HG02763 (cell line): ENCODE data around the gene DGAT2.
A peak's percentile ranks its signal among the peaks of the same experiment; 100 is the strongest.

Experiments used
- ATAC-seq: cut with Tn5 transposase; IDR thresholded peaks from one replicate; pipeline ENCODE4 v1.9.1; 2021; ENCODE audit warnings: mild to moderate bottlenecking, moderate library complexity; ENCODE audit not compliant: unreplicated experiment

Gene DGAT2

GRCh38 chr11:75777461-75778110 lies 9.0 kb downstream of the DGAT2 start:
- no peak for ATAC-seq

GRCh38 chr11:75778962-75779361 lies 10.4 kb downstream of the DGAT2 start:
- no peak for ATAC-seq

GRCh38 chr11:75779960-75780359 lies 11.4 kb downstream of the DGAT2 start:
- no peak for ATAC-seq

DNA sequence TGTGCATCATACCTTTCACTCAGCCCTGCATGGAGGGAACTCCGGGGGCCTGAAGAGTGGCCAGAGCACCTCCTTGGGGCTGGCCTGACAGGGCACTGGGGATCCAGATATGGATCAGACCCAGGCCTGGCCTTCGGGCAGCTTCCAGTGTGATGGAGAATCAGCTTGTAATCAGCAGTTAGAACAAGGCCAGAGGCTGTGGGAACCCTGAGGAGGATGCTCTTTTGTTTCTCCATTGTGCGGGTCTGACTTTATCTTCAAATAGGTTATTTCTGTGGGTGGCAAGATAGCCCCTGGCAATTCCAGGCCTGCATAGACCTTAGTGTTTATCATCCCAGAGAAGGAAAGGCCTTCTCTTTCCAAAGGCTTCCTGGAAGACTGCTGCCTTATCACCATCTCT lies 12.3 kb downstream of the DGAT2 start:
- no peak for ATAC-seq

- no peak for ATAC-seq
Measured at GRCh38 chr11:75781296-75781695, 12.7 kb downstream of the DGAT2 start.

DNA sequence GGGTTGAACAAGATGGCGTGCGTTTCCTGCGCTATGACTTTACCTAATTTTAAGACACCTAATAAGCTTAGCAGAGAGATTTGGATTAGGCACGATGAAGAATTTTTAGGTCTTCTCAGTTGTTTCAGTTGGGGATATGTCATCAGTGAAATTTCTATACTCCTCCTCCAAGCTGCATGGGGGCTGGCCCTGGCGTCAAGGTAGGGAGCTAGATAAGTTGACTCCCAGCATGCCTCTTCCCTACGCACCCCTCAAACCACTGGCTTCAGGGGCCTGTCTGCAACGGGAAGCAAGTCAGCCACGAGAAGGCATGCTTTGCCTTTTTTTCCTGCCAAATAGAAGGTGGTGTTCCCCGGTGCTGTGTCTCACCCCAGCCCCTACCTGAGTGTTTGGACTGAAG lies 13.3 kb downstream of the DGAT2 start:
- no peak for ATAC-seq

- no peak for ATAC-seq
Measured at GRCh38 chr11:75782540-75783263, 14.1 kb downstream of the DGAT2 start.

GRCh38 chr11:75783416-75784084 lies 15.0 kb downstream of the DGAT2 start:
- no peak for ATAC-seq

DNA sequence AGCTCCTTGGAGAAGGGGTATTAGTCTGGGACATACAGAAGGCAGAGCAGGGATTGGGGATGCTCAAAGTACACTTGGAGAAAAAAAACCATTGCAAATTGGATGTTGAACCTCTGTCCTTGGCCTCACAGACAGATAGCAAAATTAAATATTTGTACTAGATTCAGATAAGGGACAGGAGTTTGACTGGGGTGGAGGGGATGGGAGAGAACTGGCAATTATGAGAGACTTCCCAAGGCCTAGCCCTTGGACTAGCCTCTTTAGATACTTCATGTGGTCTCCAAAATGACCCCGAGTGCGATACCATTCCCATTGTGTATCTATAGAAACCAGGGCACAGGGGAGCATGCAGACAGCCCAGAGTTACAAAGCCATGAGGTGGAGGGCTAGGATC lies 15.5 kb downstream of the DGAT2 start:
- ATAC-seq = no peak

DNA sequence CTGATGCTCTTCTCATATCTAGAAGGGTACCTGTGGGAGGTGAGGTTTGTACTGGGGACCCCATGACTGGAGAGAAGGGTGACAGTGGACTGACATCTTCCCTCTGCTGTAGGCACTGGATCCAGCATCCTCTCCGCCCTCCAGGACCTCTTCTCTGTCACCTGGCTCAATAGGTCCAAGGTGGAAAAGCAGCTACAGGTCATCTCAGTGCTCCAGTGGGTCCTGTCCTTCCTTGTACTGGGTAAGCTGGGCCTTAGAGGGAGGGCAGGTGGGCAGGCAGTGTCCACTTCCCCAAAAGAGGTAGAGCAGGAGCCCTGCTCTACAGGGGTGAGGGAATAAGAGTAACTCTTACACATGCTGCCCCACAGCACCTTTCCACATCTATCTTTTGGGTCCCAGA lies 15.9 kb downstream of the DGAT2 start:
- no peak for ATAC-seq

DNA sequence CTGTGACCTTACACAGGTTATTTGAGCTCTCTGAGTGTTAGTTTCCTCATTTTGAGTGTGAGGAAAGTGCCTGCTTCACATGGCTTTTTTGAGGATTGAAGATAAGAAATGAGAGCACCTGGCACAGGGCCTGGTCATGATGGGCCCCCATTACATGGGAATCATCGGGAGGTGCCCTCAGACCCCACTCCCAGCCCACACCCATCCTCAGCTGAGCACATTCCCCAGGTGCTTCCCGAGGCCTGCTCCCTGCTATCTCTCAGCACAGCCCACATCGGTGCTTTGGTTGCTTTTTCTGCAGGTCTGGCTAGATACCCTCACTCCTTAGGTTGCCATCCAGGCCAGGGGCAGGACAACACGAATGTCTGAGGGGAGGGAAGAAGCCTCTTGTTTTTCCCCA lies 16.6 kb downstream of the DGAT2 start:
- no peak for ATAC-seq

GRCh38 chr11:75786101-75786736 lies 17.6 kb downstream of the DGAT2 start:
- peak; percentile 55 for ATAC-seq

GRCh38 chr11:75789521-75789920 lies 20.9 kb downstream of the DGAT2 start:
- no peak for ATAC-seq

GRCh38 chr11:75790986-75791385 lies 22.4 kb downstream of the DGAT2 start:
- ATAC-seq = no peak

DNA sequence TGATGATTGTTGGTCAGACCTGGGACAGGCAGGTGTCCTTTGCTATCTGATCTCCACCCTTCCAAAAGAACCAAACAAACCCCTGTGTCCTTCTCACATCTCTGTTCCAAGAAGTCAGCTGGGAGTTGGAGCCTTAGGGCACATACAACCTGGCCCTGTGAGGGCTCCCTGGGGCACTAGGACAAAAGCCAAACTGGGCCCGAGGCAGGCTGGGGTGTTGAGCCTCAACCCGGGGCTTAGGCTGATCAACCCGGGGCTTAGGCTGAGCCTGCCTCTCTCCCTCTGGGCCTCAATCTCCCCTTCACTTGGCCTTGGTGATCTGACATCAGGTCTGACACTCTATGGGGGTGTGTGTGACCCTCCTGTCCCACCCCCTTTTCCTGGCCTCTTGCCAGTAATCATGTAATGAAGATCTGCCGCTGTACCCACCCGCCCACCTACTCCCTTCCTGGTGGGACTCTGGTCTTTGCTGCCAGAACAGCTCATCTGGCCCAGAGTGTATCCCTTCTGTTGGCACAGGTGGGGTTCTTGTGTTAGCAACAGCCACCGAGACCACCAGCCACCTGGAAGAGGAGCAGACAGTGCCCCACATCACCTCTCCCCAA lies 23.7 kb downstream of the DGAT2 start:
- ATAC-seq = no peak

- ATAC-seq = no peak
Measured at GRCh38 chr11:75792997-75793800, 24.6 kb downstream of the DGAT2 start.

- no peak for ATAC-seq
Measured at GRCh38 chr11:75793966-75794365, 25.4 kb downstream of the DGAT2 start.

- no peak for ATAC-seq
Measured at GRCh38 chr11:75795276-75796090, 26.9 kb downstream of the DGAT2 start.

DNA sequence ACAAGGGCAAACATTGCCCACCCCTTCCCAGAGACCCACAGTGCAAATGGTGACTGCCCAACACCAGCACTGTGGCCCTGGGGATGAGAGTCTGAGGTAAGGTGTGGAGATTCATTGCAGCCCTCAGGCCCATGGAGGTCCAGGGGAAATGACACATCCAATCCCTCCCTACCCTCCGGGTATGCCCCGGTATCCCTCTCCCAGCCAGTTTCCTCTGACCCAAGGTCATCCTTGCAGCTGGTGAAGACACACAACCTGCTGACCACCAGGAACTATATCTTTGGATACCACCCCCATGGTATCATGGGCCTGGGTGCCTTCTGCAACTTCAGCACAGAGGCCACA lies 27.5 kb downstream of the DGAT2 start:
- no peak for ATAC-seq

DNA sequence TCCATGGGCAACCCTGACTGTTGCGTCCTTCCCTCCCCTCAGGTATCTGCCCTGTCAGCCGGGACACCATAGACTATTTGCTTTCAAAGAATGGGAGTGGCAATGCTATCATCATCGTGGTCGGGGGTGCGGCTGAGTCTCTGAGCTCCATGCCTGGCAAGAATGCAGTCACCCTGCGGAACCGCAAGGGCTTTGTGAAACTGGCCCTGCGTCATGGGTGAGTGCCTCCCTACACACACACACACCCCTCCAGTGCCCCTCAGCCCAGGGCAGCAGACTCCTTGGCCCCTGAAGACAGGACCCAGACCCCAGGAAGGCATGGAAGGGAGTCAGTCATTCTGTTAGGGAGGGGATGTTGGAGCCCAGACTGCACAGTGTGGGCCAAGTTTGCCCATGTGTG lies 28.5 kb downstream of the DGAT2 start:
- no peak for ATAC-seq
